ENCODE data around the gene MYO5A.
"Not testable (repeated sequence)": the region's sequence is repeated elsewhere in the genome, so short reads cannot be mapped to it uniquely, and the experiment has no call there.

DNA sequence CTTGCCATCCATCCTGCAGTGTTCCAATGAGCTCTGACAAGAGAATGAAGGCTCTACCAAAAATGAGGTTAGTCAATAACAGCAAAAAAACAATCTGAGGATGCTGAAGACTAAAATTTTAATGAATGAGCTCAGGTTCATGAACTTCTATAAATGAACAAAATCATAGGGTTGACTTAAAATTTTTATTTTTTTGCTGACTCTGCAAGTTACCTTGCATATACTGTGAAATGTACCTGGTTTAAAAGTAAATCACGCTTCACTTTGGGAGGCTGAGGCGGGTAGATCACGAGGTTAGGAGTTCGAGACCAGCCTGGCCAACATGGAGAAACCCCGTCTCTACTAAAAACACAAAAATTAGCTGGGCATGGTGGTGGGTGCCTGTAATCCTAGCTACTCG, 85.5 kb downstream of the MYO5A start:
- TF ChIP-seq CTCF (optimal IDR thresholded peaks at IDR 0.05 in 1 of 3, IDR thresholded peaks at IDR 0.05 in 1 of 3, conservative IDR thresholded peaks at IDR 0.05 in 1 of 3; ENCODE audit: extremely low read depth in 1 of 3, insufficient read depth in 2 of 3, low read length in 3 of 3); EZH2 (IDR thresholded peaks at IDR 0.05; ENCODE audit: low read length): not testable (repeated sequence)
